Activated naive CD4-positive, alpha-beta T cell treated with anti-CD3 and anti-CD28 coated beads, Interleukin-2, amount 50 U/mL, for 72 hours (primary cell): Measurements from ENCODE around the gene KIF1B. TPM values are rescaled to one million over a fixed set of nuclear protein-coding genes. Genes with fewer than 3 reads are reported as not detected.
"Not testable (repeated sequence)": the region's sequence is repeated elsewhere in the genome, so short reads cannot be mapped to it uniquely, and the experiment has no call there.

ENCODE experiments used
- ATAC-seq, 2 donors: fragments of 150-1000 bp; cut with Tn5 transposase; 2 replicates each; pipeline ENCODE4 v1.10.0; 2021; ENCODE audit warnings: mild to moderate bottlenecking in 2 of 2, moderate library complexity in 2 of 2
- DNase-seq, 2 donors: peaks; one replicate each; pipeline ENCODE4 v3.0.0; 2021 to 2022; ENCODE audit warnings: low spot score in 2 of 2
- H3K27ac Mint-ChIP-seq, 2 donors: one replicate each; pipeline ENCODE4 v1.8.0; 2022; ENCODE audit warnings: mild to moderate bottlenecking in 2 of 2, mixed read lengths in 2 of 2
- H3K36me3 Mint-ChIP-seq, 2 donors: one replicate each; pipeline ENCODE4 v1.8.0; 2022; ENCODE audit warnings: mixed read lengths in 2 of 2
- H3K9me3 Mint-ChIP-seq, 2 donors: one replicate each; pipeline ENCODE4 v1.8.0; 2022; ENCODE audit warnings: mixed read lengths in 2 of 2
- total RNA-seq, 2 donors: library from RNA; stranded (reverse); gene quantifications; one replicate each; pipeline ENCODE4 v1.2.3, GENCODE V29; 2022

The KIF1B gene
- total RNA-seq, 2 donors from 2014 or later = 11.1 to 14.0 TPM

GRCh38 chr1:10326251-10326650, 115.9 kb downstream of the KIF1B start:
- DNase-seq (no peak), ATAC-seq (no peak)
- no peaks in the 10 kb centered on the region for H3K9me3 Mint-ChIP-seq
- peaks cover 0 to 10% of the 10 kb centered on the region in 2 donors for H3K36me3 Mint-ChIP-seq
- no peak overlapping the region for H3K27ac Mint-ChIP-seq

GRCh38 chr1:10328180-10328963, 118.0 kb downstream of the KIF1B start:
- ATAC-seq = no peak
- H3K27ac Mint-ChIP-seq = no peak overlapping the region
- H3K36me3 Mint-ChIP-seq = peaks cover 0 to 10% of the 10 kb centered on the region in 2 donors
- H3K9me3 Mint-ChIP-seq = no peaks in the 10 kb centered on the region
- DNase-seq = no peak

GRCh38 chr1:10337436-10337835, 127.1 kb downstream of the KIF1B start:
- Mint-ChIP-seq H3K36me3 (no peaks in the 10 kb centered on the region), H3K9me3 (no peaks in the 10 kb centered on the region), H3K27ac (peak overlapping the region in 1 of 2 donors; percentile 39)
- DNase-seq (no peak), ATAC-seq (no peak)

DNA sequence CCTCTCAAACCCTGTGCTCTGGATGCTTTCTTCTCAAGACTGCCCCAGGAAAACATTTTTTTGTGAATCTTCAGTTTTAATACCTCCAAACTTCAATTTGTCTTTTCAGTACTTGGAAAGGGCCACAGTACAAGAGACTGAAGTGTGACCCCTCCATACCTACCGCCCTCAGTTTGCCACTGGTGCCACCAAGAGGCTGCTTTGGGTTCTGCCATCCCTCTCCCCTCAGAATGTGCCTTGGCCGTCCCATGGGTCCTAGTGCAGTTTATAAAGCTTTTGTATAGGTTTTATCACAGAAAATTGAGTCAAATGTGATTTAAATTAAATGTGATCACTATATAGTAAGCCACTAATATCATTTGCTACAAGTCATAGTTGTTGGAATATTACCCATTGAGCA, 127.7 kb downstream of the KIF1B start:
- ATAC-seq (peak in 1 of 2 donors; percentile 68), DNase-seq (peak in 1 of 2 donors; percentile 41)
- Mint-ChIP-seq H3K27ac (peak overlapping the region in 1 of 2 donors; percentile 39), H3K9me3 (no peaks in the 10 kb centered on the region), H3K36me3 (no peaks in the 10 kb centered on the region)

DNA sequence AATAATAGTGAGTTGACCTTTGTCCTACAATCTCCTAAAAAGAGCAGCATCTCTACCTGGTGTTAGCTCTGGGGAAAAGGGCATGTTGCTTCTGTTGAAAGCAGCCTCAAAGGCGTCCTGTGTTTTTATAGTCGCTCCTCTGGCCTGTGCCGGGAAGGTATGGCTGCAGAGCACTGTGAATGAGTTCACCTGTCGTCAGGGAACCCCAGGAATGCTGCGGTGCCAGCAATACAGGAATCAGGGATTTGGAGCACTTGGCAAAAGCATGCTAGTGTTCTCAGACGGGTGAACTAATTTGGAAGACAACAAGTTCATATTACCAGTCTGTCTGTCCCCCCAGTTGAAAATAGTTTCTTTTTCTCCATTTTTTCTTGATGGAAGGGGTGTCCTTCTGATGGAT, 128.2 kb downstream of the KIF1B start:
- no peaks in the 10 kb centered on the region for H3K36me3 Mint-ChIP-seq
- no peak overlapping the region for H3K27ac Mint-ChIP-seq

GRCh38 chr1:10339036-10339567, 128.7 kb downstream of the KIF1B start:
- Mint-ChIP-seq H3K9me3 (no peaks in the 10 kb centered on the region), H3K36me3 (no peaks in the 10 kb centered on the region), H3K27ac (no peak overlapping the region)
- DNase-seq (no peak), ATAC-seq (no peak)

More for the DNA sequence above, 128.2 kb downstream of the KIF1B start:
- H3K9me3 Mint-ChIP-seq = no peaks in the 10 kb centered on the region
- DNase-seq (no peak), ATAC-seq (no peak)

GRCh38 chr1:10339815-10340214, 129.4 kb downstream of the KIF1B start:
- DNase-seq (no peak), ATAC-seq (no peak)
- Mint-ChIP-seq H3K9me3 (no peaks in the 10 kb centered on the region), H3K36me3 (no peaks in the 10 kb centered on the region), H3K27ac (no peak overlapping the region)

DNA sequence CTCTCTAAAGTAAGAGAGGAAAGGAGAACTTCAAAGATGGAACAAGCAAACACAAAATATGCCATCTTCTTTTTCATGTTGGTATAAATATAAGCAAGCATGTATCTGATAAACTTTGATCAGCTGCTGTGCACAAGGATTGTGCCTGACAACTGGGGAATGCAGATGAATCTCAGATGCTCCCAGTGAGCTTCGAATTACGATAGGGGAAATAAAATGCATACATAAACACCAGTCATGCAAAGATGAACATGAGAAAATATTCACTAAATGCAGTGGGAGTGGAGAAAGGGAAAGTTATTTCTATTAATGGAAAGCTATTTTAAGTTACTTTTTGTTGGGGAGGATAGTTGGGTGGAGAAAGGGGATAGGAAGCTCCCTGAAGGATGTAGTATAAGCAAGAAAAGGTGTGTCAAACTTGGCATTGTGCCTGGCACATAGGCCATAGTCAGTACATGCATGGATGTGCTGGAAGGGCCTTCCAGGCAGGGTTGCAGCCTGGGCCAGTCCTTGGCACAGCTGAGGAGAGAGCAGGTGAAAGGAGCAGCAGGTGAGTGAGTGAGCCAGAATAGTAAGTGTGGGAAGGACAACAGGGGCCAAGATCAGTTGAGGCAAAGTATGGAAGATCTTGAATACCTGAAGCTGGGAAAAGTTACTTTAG, 130.7 kb downstream of the KIF1B start:
- ATAC-seq (no peak), DNase-seq (no peak)
- Mint-ChIP-seq H3K9me3 (no peaks in the 10 kb centered on the region), H3K36me3 (no peaks in the 10 kb centered on the region), H3K27ac (no peak overlapping the region)

- ATAC-seq (peak in 1 of 2 donors; percentile 59), DNase-seq (no peak)
- Mint-ChIP-seq H3K36me3 (no peaks in the 10 kb centered on the region), H3K27ac (no peak overlapping the region), H3K9me3 (no peaks in the 10 kb centered on the region)
Observed at GRCh38 chr1:10347109-10347508, 136.7 kb downstream of the KIF1B start.

- no peaks in the 10 kb centered on the region for H3K9me3 Mint-ChIP-seq
- no peaks in the 10 kb centered on the region for H3K36me3 Mint-ChIP-seq
- ATAC-seq (no peak), DNase-seq (no peak)
- no peak overlapping the region for H3K27ac Mint-ChIP-seq
Observed at GRCh38 chr1:10353282-10353681, 142.9 kb downstream of the KIF1B start.

DNA sequence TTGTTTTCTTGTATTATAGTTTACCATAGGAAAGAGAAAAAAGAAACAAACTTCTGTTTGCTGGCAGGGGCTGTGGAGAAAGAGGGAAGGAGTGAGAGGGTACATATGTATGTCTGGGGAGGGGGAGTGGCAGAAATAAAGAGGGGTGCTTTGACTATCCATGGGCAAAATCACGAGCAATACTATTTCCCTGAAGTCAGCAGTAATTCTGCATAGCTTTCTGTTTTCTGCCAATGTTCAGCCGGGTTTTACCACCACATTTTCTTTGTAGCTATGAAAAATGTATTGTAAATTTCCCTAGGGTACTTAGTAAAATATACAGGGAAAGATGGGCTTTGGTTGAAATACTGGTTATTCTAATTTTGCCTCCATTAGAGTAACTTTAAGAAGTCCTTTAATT, 143.3 kb downstream of the KIF1B start:
- no peak for DNase-seq
- Mint-ChIP-seq H3K36me3 (no peaks in the 10 kb centered on the region), H3K9me3 (no peaks in the 10 kb centered on the region), H3K27ac (no peak overlapping the region)
- no peak for ATAC-seq

DNA sequence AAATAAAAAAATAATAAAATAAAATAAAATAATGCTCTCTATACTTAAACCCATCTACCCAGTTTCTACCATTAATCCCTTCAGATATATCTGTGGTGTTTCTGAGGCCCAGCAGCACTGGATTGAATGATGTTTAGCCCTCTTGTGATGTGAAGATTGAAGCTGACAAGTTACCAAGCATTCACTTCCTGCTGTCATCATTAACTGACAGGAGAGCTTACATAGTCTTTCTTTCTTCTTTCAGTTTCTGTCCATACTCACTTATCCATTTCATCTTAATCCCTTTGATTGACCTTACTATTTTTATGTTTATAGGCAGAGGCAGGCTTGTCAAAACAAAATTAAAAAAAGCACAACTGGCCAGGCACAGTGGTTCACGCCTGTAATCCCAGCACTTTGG, 149.7 kb downstream of the KIF1B start:
- H3K27ac Mint-ChIP-seq = no peak overlapping the region
- H3K36me3 Mint-ChIP-seq = no peaks in the 10 kb centered on the region
- no peak for DNase-seq
- H3K9me3 Mint-ChIP-seq = no peaks in the 10 kb centered on the region
- ATAC-seq = no peak

DNA sequence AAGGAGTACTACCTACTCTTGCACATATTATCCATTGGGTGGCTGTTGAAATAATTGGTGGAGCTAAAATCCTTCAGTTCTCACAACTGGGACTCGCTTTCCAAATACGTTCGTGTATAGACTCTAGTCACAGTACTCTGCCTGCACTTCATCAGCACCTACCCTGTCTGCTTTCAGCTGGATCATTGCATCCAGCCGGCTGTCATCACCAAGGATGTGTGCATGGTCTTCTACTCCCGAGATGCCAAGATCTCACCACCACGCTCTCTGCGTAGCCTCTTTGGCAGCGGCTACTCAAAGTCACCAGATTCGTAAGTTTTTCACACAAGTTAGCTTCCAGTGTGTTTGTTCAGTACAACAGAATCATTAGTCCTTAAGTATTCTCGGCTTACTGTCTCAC, 151.1 kb downstream of the KIF1B start:
- no peak overlapping the region for H3K27ac Mint-ChIP-seq
- H3K36me3 Mint-ChIP-seq = no peaks in the 10 kb centered on the region
- no peak for DNase-seq
- no peak for ATAC-seq
- no peaks in the 10 kb centered on the region for H3K9me3 Mint-ChIP-seq

GRCh38 chr1:10368194-10368593, 157.8 kb downstream of the KIF1B start:
- ATAC-seq (no peak), DNase-seq (no peak)
- Mint-ChIP-seq H3K36me3 (no peaks in the 10 kb centered on the region), H3K27ac (peak overlapping the region in 1 of 2 donors; percentile 68), H3K9me3 (no peaks in the 10 kb centered on the region)

DNA sequence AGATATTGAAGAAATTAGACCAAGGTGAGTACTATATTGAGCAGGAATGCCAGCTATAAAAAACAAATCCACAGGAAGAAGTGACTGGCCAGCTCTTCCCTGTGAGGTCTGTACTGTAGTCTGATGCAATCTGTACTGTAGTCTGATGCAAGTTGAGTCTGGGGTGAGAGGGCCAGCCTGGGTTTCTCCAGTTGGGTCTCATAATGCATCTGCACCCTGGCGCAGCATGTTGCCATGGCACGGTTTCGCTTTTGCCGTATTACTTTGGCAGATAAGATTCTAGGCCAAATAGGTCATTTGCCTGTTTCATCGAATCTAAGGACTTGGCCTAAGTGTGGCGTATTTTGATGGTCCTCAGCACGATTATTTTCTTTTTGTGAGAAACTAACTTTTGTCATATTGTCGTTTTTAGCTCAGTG, 164.1 kb downstream of the KIF1B start:
- DNase-seq (no peak), ATAC-seq (no peak)
- no peak overlapping the region for H3K27ac Mint-ChIP-seq
- no peaks in the 10 kb centered on the region for H3K36me3 Mint-ChIP-seq
- no peaks in the 10 kb centered on the region for H3K9me3 Mint-ChIP-seq

DNA sequence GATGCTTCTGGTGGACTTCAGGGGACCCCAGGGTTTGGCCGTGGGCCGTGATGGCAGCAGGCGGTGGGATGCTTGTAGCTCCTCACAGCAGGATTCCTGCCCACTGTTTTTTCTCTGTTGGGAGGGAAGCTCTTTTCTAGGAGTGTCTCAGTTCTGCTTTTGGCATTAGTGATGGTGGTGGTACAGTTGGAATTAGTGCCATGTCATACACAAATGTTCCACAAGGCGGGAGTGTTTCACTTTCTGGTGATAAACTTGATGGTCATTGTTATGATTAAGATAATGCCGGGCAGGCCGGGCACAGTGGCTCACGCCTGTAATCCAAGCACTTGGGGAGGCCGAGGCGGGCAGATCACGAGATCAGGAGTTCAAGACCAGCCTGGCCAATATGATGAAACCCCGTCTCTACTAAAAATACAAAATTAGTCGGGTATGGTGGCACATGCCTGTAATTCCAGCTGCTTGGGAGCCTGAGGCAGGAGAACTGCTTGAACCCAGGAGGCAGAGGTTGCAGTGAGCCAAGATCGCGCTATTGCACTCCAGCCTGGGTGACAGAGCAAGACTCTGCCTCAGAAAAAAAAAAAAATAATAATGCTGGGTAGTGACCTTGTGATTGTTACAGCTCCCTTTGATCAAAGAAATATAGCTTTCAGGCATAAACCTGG, 167.1 kb downstream of the KIF1B start:
- not testable (repeated sequence) for H3K9me3 Mint-ChIP-seq, H3K36me3 Mint-ChIP-seq
- DNase-seq (peak in 1 of 2 donors; percentile 42), ATAC-seq (peak; percentile 34 to 37)
- peak overlapping the region in 1 of 2 donors; percentile 33 for H3K27ac Mint-ChIP-seq
